HCT116 (cell line): Measurements from ENCODE around the gene NBL1. TPM values are rescaled to one million over a fixed set of nuclear protein-coding genes. Genes with fewer than 3 reads are reported as not detected.

Source experiments
- ATAC-seq: fragments of 200-7000 bp; cut with Tn5 transposase; 2 replicates; pipeline ENCODE4 v1.9.1; 2020; ENCODE audit warnings: mild to moderate bottlenecking, moderate library complexity
- BruUV-seq: library from RNA; stranded (reverse); fragments of 400-500 nt; replicated peaks from 2 replicates; lab custom pipeline; 2021; lab: Mats Ljungman, UMichigan
- CTCF ChIA-PET: fragments of 300-600 bp; sonication (Branson Sonifier 250); formaldehyde crosslinking; loops from one replicate; lab custom pipeline; 2021; ENCODE audit warnings: antibody characterized with exemption; lab: Charles Lee
- POLR2A ChIA-PET: fragments of 300-600, 350-600 bp; sonication (Branson Sonifier 250); formaldehyde crosslinking; loops from one replicate; lab custom pipeline; 2021; ENCODE audit warnings: antibody characterized with exemption; lab: Charles Lee
- RAD21 ChIA-PET, 2 experiments: fragments of 300-600 bp; sonication (Branson Sonifier 250); formaldehyde crosslinking; loops; one replicate each; lab custom pipeline; 2023; ENCODE audit warnings: low total read pairs in 2 of 2; ENCODE audit not compliant: uncharacterized antibody in 2 of 2, unreplicated experiment in 2 of 2, low non-redundant PET in 1 of 2; lab: Charles Lee
- DNase-seq: peaks from one replicate; pipeline ENCODE4 v3.0.0-alpha.2; 2010; ENCODE audit warnings: low read depth, low spot score
- H2AFZ ChIP-seq: fragments of 200-600 bp; shearing (Covaris generic), sonication (generic); 2 replicates; pipeline ENCODE4 v1.6.1; 2017; ENCODE audit warnings: low read depth, mixed run types, mixed read lengths, antibody characterized with exemption, low read length; ENCODE audit not compliant: poor library complexity, severe bottlenecking
- H3K27ac ChIP-seq: 2 replicates; pipeline ENCODE4 v1.5.1; 2012; ENCODE audit warnings: low read depth, low read length
- H3K27me3 ChIP-seq: fragments of 200-600 bp; sonication (generic); 2 replicates; pipeline ENCODE4 v1.6.1; 2016; ENCODE audit warnings: mixed run types, low read length, mixed read lengths; ENCODE audit not compliant: insufficient read depth
- H3K36me3 ChIP-seq, 2 experiments: fragments of 200-500 bp in 1 of 2; fragments of 200-600 bp in 1 of 2; sonication (Bioruptor generic) in 1 of 2; sonication (generic) in 1 of 2; 2 replicates each; pipeline versions ENCODE4 v1.5.1 to v1.6.1; 2014 to 2016; ENCODE audit warnings: low read length in 2 of 2, inconsistent platforms in 1 of 2, mixed read lengths in 1 of 2, mixed run types in 1 of 2; ENCODE audit not compliant: insufficient read depth in 2 of 2, control insufficient read depth in 1 of 2
- H3K4me1 ChIP-seq, 2 experiments: fragments of 200-600 bp in 1 of 2; sonication (generic) in 1 of 2; 2 replicates each; pipeline versions ENCODE4 v1.5.1 to v1.6.1; 2012 to 2017; ENCODE audit warnings: low read length in 2 of 2, inconsistent platforms in 1 of 2, mild to moderate bottlenecking in 1 of 2, mixed read lengths in 1 of 2, mixed run types in 1 of 2, moderate library complexity in 1 of 2; ENCODE audit not compliant: insufficient read depth in 2 of 2, control insufficient read depth in 1 of 2
- H3K4me2 ChIP-seq: fragments of 200-600 bp; sonication (generic); 2 replicates; pipeline ENCODE4 v1.6.1; 2017; ENCODE audit warnings: mixed run types, low read length, mixed read lengths
- H3K4me3 ChIP-seq, 2 experiments: fragments of 200-600 bp in 1 of 2; sonication (generic) in 1 of 2; replicated peaks in 1 of 2; 2 replicates each; pipeline ENCODE4 v1.5.1; 2011 to 2016; ENCODE audit warnings: low read length in 2 of 2, control low read depth in 1 of 2, low read depth in 1 of 2, mild to moderate bottlenecking in 1 of 2, mixed read lengths in 1 of 2, mixed run types in 1 of 2
- H3K79me2 ChIP-seq: fragments of 200-600 bp; sonication (generic); 2 replicates; pipeline ENCODE4 v1.6.1; 2017; ENCODE audit warnings: mild to moderate bottlenecking, mixed run types, low read length, moderate library complexity, mixed read lengths; ENCODE audit not compliant: insufficient read depth
- H3K9ac ChIP-seq: fragments of 200-600 bp; sonication (generic); 2 replicates; pipeline ENCODE4 v1.6.1; 2016; ENCODE audit warnings: low read length, mixed read lengths
- H3K9me2 ChIP-seq: fragments of 200-600 bp; sonication (generic), shearing (Covaris generic); 2 replicates; pipeline ENCODE4 v1.6.1; 2017; ENCODE audit warnings: mixed run types, mild to moderate bottlenecking, moderate library complexity; ENCODE audit not compliant: insufficient read depth
- H3K9me3 ChIP-seq, 2 experiments: fragments of 200-500 bp in 1 of 2; fragments of 200-600 bp in 1 of 2; sonication (Bioruptor generic) in 1 of 2; sonication (generic) in 1 of 2; 2 replicates each; pipeline ENCODE4 v1.6.1; 2014 to 2017; ENCODE audit warnings: low read length in 2 of 2, mixed read lengths in 2 of 2, inconsistent platforms in 1 of 2, low read depth in 1 of 2, mild to moderate bottlenecking in 1 of 2, mixed run types in 1 of 2, moderate library complexity in 1 of 2; ENCODE audit not compliant: control insufficient read depth in 1 of 2, insufficient read depth in 1 of 2
- H4K20me1 ChIP-seq: fragments of 200-600 bp; sonication (generic), shearing (Covaris generic); 2 replicates; pipeline ENCODE4 v1.6.1; 2017; ENCODE audit warnings: mixed run types, mild to moderate bottlenecking, moderate library complexity; ENCODE audit not compliant: insufficient read depth
- CBX3 ChIP-seq: IDR thresholded peaks from 2 replicates; pipeline ENCODE4 v1.6.1; 2012; ENCODE audit warnings: low read depth
- CEBPB ChIP-seq: IDR thresholded peaks from 2 replicates; pipeline ENCODE4 v1.6.1; 2012; ENCODE audit warnings: low read depth
- CTCF ChIP-seq, 3 experiments: fragments of 200-600 bp in 1 of 3; sonication (generic) in 1 of 3; IDR thresholded peaks in 2 of 3; conservative IDR thresholded peaks in 1 of 3; 2 replicates each; pipeline ENCODE4 v1.5.1; 2012 to 2017; ENCODE audit warnings: low read depth in 2 of 3, low read length in 2 of 3, antibody characterized with exemption in 1 of 3, borderline replicate concordance in 1 of 3, control low read depth in 1 of 3, mild to moderate bottlenecking in 1 of 3, mixed read lengths in 1 of 3, mixed run types in 1 of 3, moderate library complexity in 1 of 3; ENCODE audit not compliant: insufficient read depth in 1 of 3
- POLR2AphosphoS5 ChIP-seq: IDR thresholded peaks from 2 replicates; pipeline ENCODE4 v1.6.1; 2011; ENCODE audit warnings: mild to moderate bottlenecking, low read depth, low read length, moderate library complexity
- RAD21 ChIP-seq: IDR thresholded peaks from 2 replicates; pipeline ENCODE4 v1.6.1; 2012; ENCODE audit warnings: low read depth, mild to moderate bottlenecking
- ZBTB33 ChIP-seq: IDR thresholded peaks from 2 replicates; pipeline ENCODE4 v1.6.1; 2011; ENCODE audit warnings: mild to moderate bottlenecking, low read length, moderate library complexity; ENCODE audit not compliant: insufficient replicate concordance; ENCODE audit errors: extremely low read depth
- intact Hi-C: fragments of 100-400 bp; cut with micrococcal nuclease; formaldehyde crosslinking; loops from 2 replicates; pipeline ENCODE4 v1.10.0; 2022
- total RNA-seq: library from RNA; stranded (reverse); gene quantifications from one replicate; pipeline ENCODE4 v1.2.1, GENCODE V29; 2021; ENCODE audit not compliant: unreplicated experiment

Gene NBL1
- total RNA-seq, 1 experiment from 2014 or later: 75.4 TPM

- ChIA-PET RAD21 (no interaction called here), POLR2A (no interaction called here), CTCF (no interaction called here)
- no peaks in the 10 kb centered on the region for H3K9me3 ChIP-seq
- no peak overlapping the region for H3K4me3 ChIP-seq
- no peaks in the 10 kb centered on the region; a peak in 1 of 4 replicates for H3K36me3 ChIP-seq
- TF ChIP-seq RAD21 (no peak), ZBTB33 (no peak), CEBPB (no peak), CTCF (IDR thresholded peaks at IDR 0.05 in 2 of 3, conservative IDR thresholded peaks at IDR 0.05 in 1 of 3; ENCODE audit: borderline replicate concordance in 1 of 3, insufficient read depth in 1 of 3, low read depth in 2 of 3, low read length in 2 of 3) (no peak), CBX3 (no peak), POLR2AphosphoS5 (no peak)
- no peak overlapping the region for H3K9ac ChIP-seq
- intact Hi-C loops: no loop called here
- peaks cover 10% of the 10 kb centered on the region; the same call in 1 of the 2 replicates for H4K20me1 ChIP-seq
- H3K27me3 ChIP-seq: no peaks in the 10 kb centered on the region
- no peak for ATAC-seq
- DNase-seq: no peak
- peaks cover 100% of the 10 kb centered on the region for H3K79me2 ChIP-seq
- BruUV-seq: no TSS peak
- H3K4me2 ChIP-seq: no peak overlapping the region
- no peak overlapping the region for H2AFZ ChIP-seq
- H3K27ac ChIP-seq: no peak overlapping the region
- no peaks in the 10 kb centered on the region for H3K9me2 ChIP-seq
- H3K4me1 ChIP-seq: peaks cover 0 to 9% of the 10 kb centered on the region in 2 experiments; a peak in 1 of 4 replicates
Measured at GRCh38 chr1:19602486-19602885, 41.6 kb upstream of the NBL1 start.
